Natural killer cell (primary cell): ENCODE results near the gene TBATA. TPM values are rescaled to one million over a fixed set of nuclear protein-coding genes. Genes with fewer than 3 reads are reported as not detected.

ENCODE experiments used
- ATAC-seq, 3 donors: fragments of 150-1000 bp in 2 of 3; fragments of 200-7000 bp in 1 of 3; cut with Tn5 transposase; 1 replicate in 1 of 3; 2 replicates in 2 of 3; pipeline ENCODE4 v1.10.0; 2021; ENCODE audit warnings: mild to moderate bottlenecking in 2 of 3, moderate library complexity in 2 of 3
- DNase-seq, 2 donors: peaks; one replicate each; pipeline versions ENCODE4 v3.0.0 to v3.0.0-alpha.2; 2013 to 2021; ENCODE audit warnings: mixed read lengths in 1 of 2
- H3K27ac ChIP-seq: one replicate; pipeline ENCODE4 v1.5.1; 2013; ENCODE audit warnings: mild to moderate bottlenecking, low read length
- H3K27me3 ChIP-seq: one replicate; pipeline ENCODE4 v1.6.1; 2013; ENCODE audit warnings: low read length; ENCODE audit not compliant: control insufficient read depth, insufficient read depth
- H3K36me3 ChIP-seq: one replicate; pipeline ENCODE4 v1.6.1; 2013; ENCODE audit warnings: low read length; ENCODE audit not compliant: control insufficient read depth, insufficient read depth
- H3K4me1 ChIP-seq: one replicate; pipeline ENCODE4 v1.6.1; 2013; ENCODE audit warnings: low read length; ENCODE audit not compliant: control insufficient read depth, insufficient read depth
- H3K4me3 ChIP-seq: one replicate; pipeline ENCODE4 v1.5.1; 2013; ENCODE audit warnings: low read length
- H3K9me3 ChIP-seq: one replicate; pipeline ENCODE4 v1.6.1; 2013; ENCODE audit warnings: low read length; ENCODE audit not compliant: control insufficient read depth, insufficient read depth
- H3K27ac Mint-ChIP-seq, 2 donors: one replicate each; pipeline ENCODE4 v1.8.0; 2022; ENCODE audit warnings: mild to moderate bottlenecking in 2 of 2, mixed read lengths in 2 of 2, moderate library complexity in 1 of 2
- H3K27me3 Mint-ChIP-seq, 2 donors: one replicate each; pipeline ENCODE4 v1.8.0; 2022; ENCODE audit warnings: low read depth in 2 of 2, mixed read lengths in 2 of 2
- H3K36me3 Mint-ChIP-seq: one replicate; pipeline ENCODE4 v1.8.0; 2022; ENCODE audit warnings: mixed read lengths
- H3K4me1 Mint-ChIP-seq, 2 donors: one replicate each; pipeline ENCODE4 v1.8.0; 2022; ENCODE audit warnings: mixed read lengths in 2 of 2
- H3K4me3 Mint-ChIP-seq: one replicate; pipeline ENCODE4 v1.8.0; 2022; ENCODE audit warnings: mild to moderate bottlenecking, moderate library complexity, mixed read lengths
- H3K9me3 Mint-ChIP-seq, 2 donors: one replicate each; pipeline ENCODE4 v1.8.0; 2022; ENCODE audit warnings: mixed read lengths in 2 of 2
- CTCF ChIP-seq: fragments of 200-600 bp; IDR thresholded peaks from one replicate; pipeline ENCODE4 v1.8.0; 2022; ENCODE audit warnings: antibody characterized with exemption
- WGBS: methylation state at CpG from one replicate; pipeline ENCODE4 v1.1.7; 2013; ENCODE audit warnings: missing lambda C conversion rate; ENCODE audit not compliant: insufficient coverage; 5-methylcytosine and 5-hydroxymethylcytosine counted together
- intact Hi-C: fragments of 100-400 bp; cut with micrococcal nuclease; formaldehyde crosslinking; loops from one replicate; pipeline ENCODE4 v1.14.2; 2022
- total RNA-seq, 4 donors: library from RNA; stranded (reverse); fragments of 120-200 nt in 1 of 4; gene quantifications; one replicate each; pipeline versions ENCODE4 v1.2.3 to v1.2.4, GENCODE V29; 2013 to 2022

The TBATA gene
- total RNA-seq, 3 donors from 2014 or later (not counting 1 experiment from before 2014, with no cell fraction given): 0.16 TPM; not detected in 2

GRCh38 chr10:70733051-70733450 is 52.1 kb downstream of the TBATA start:
- Mint-ChIP-seq H3K36me3 (no peaks in the 10 kb centered on the region), H3K9me3 (no peaks in the 10 kb centered on the region), H3K4me1 (peaks cover 17 to 19% of the 10 kb centered on the region in 2 donors), H3K27me3 (no peaks in the 10 kb centered on the region), H3K4me3 (no peak overlapping the region), H3K27ac (no peak overlapping the region)
- 94% methylated on average over 1 of the region's 1 CpG for WGBS
- H3K27me3 ChIP-seq: no peaks in the 10 kb centered on the region
- no peak overlapping the region for H3K4me3 ChIP-seq
- H3K27ac ChIP-seq: no peak overlapping the region
- intact Hi-C loops: no loop called here
- DNase-seq: no peak
- peaks cover 3% of the 10 kb centered on the region for H3K4me1 ChIP-seq
- H3K36me3 ChIP-seq: no peaks in the 10 kb centered on the region
- no peaks in the 10 kb centered on the region for H3K9me3 ChIP-seq
- no peak for TF ChIP-seq CTCF
- ATAC-seq: no peak

GRCh38 chr10:70732569-70732968 is 52.6 kb downstream of the TBATA start:
- peaks cover 3% of the 10 kb centered on the region for H3K4me1 ChIP-seq
- no peak overlapping the region for H3K27ac ChIP-seq
- H3K36me3 ChIP-seq: no peaks in the 10 kb centered on the region
- H3K4me3 Mint-ChIP-seq: no peak overlapping the region
- 97% methylated on average over 4 of the region's 4 CpGs for WGBS
- no peaks in the 10 kb centered on the region for H3K27me3 Mint-ChIP-seq
- DNase-seq (no peak), ATAC-seq (no peak)
- no peaks in the 10 kb centered on the region for H3K9me3 ChIP-seq
- no peak for TF ChIP-seq CTCF
- H3K27ac Mint-ChIP-seq: no peak overlapping the region
- no peaks in the 10 kb centered on the region for H3K36me3 Mint-ChIP-seq
- no peak overlapping the region for H3K4me3 ChIP-seq
- intact Hi-C loops: no loop called here
- H3K9me3 Mint-ChIP-seq: no peaks in the 10 kb centered on the region
- no peaks in the 10 kb centered on the region for H3K27me3 ChIP-seq
- H3K4me1 Mint-ChIP-seq: peaks cover 17 to 19% of the 10 kb centered on the region in 2 donors

GRCh38 chr10:70730955-70731354 is 54.2 kb downstream of the TBATA start:
- peaks cover 17 to 19% of the 10 kb centered on the region in 2 donors for H3K4me1 Mint-ChIP-seq
- Histone ChIP-seq H3K36me3 (no peaks in the 10 kb centered on the region), H3K27me3 (no peaks in the 10 kb centered on the region), H3K4me3 (no peak overlapping the region), H3K4me1 (peaks cover 3% of the 10 kb centered on the region), H3K9me3 (no peaks in the 10 kb centered on the region), H3K27ac (no peak overlapping the region)
- no peak for DNase-seq
- 74% methylated on average over 2 of the region's 2 CpGs for WGBS
- no peak for TF ChIP-seq CTCF
- H3K9me3 Mint-ChIP-seq: no peaks in the 10 kb centered on the region
- intact Hi-C loops: no loop called here
- no peaks in the 10 kb centered on the region for H3K36me3 Mint-ChIP-seq
- no peak overlapping the region for H3K27ac Mint-ChIP-seq
- no peak overlapping the region for H3K4me3 Mint-ChIP-seq
- H3K27me3 Mint-ChIP-seq: no peaks in the 10 kb centered on the region
- no peak for ATAC-seq

GRCh38 chr10:70729763-70730357 is 55.3 kb downstream of the TBATA start:
- Histone ChIP-seq H3K27ac (no peak overlapping the region), H3K4me1 (peaks cover 3% of the 10 kb centered on the region), H3K27me3 (no peaks in the 10 kb centered on the region), H3K4me3 (no peak overlapping the region), H3K36me3 (no peaks in the 10 kb centered on the region), H3K9me3 (no peaks in the 10 kb centered on the region)
- H3K9me3 Mint-ChIP-seq: no peaks in the 10 kb centered on the region
- WGBS: 94% methylated on average over 16 of the region's 16 CpGs
- no peak for TF ChIP-seq CTCF
- H3K4me3 Mint-ChIP-seq: no peak overlapping the region
- intact Hi-C loops: no loop called here
- no peaks in the 10 kb centered on the region for H3K27me3 Mint-ChIP-seq
- H3K4me1 Mint-ChIP-seq: peaks cover 17 to 19% of the 10 kb centered on the region in 2 donors
- DNase-seq (no peak), ATAC-seq (no peak)
- H3K36me3 Mint-ChIP-seq: no peaks in the 10 kb centered on the region
- no peak overlapping the region for H3K27ac Mint-ChIP-seq
